ENCODE measurements around the gene EXOC2. TPM values are rescaled to one million over a fixed set of nuclear protein-coding genes. Genes with fewer than 3 reads are reported as not detected.

Gene EXOC2
- total and polyA plus RNA-seq, 2 of the 13 experiments (the other 11 are each of a cell fraction or from before 2014, with no cell fraction given) = 12.6 to 22.9 TPM

DNA sequence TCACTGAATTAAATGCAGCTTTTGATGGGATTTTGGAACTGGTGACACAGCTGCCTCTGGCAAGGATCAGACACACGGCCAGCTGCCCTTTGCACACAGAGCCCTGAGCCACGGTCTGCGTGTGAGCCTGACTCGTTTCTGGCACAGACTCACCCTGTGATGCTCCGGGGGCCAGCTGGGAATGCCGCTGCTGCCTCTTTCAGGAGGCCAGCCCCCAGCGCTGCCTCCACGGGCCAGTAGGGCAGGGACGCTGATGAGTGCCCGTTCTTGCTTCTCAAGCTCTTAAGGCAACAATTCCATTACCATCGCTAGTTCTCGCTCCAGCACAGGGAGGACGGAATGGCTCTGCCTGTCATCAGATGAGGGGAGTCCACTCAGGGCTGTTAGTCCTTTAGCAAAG, 239.8 kb downstream of the EXOC2 start:
- Histone ChIP-seq H3K79me2 (ENCODE audit: insufficient read depth, low read length) (no peaks in the 10 kb centered on the region), H3K4me1 (ENCODE audit: insufficient read depth, low read length) (no peaks in the 10 kb centered on the region), H3K36me3 (replicated peaks in 1 of 2; ENCODE audit: control insufficient read depth in 1 of 2, insufficient read depth in 2 of 2, low read length in 2 of 2) (no peaks in the 10 kb centered on the region), H3K27me3 (ENCODE audit: control insufficient read depth in 1 of 2, insufficient read depth in 2 of 2, low read length in 2 of 2) (peaks cover 5 to 55% of the 10 kb centered on the region in 2 experiments; a peak in 4 of 5 replicates), H3K4me2 (ENCODE audit: low read depth, low read length) (no peak overlapping the region), H3K4me3 (replicated peaks in 1 of 3; ENCODE audit: insufficient read depth in 1 of 3, low read depth in 2 of 3, low read length in 3 of 3) (no peak overlapping the region), H3K9ac (ENCODE audit: insufficient read depth, low read depth, low read length) (no peak overlapping the region), H4K20me1 (ENCODE audit: insufficient read depth, low read length) (no peaks in the 10 kb centered on the region; the same call in 1 of the 2 replicates), H3K27ac (ENCODE audit: extremely low read length, insufficient read depth, low read length) (no peak overlapping the region), H3K9me3 (ENCODE audit: low read length) (no peaks in the 10 kb centered on the region), H2AFZ (ENCODE audit: low read length) (no peak overlapping the region)
- WGBS (ENCODE audit: low lambda C conversion rate) = 28% methylated on average over 11 of the region's 13 CpGs
- no TSS peak for BruUV-seq (replicated peaks)
- no peak for TF ChIP-seq IRF9 (CRISPR knock-in tag; IDR thresholded peaks at IDR 0.05; ENCODE audit: borderline replicate concordance)
- no peak for TF ChIP-seq NCOR1 (IDR thresholded peaks at IDR 0.05; ENCODE audit: borderline replicate concordance, low read length)
- TF ChIP-seq NR2F1 (CRISPR knock-in tag; IDR thresholded peaks at IDR 0.05) = no peak
- TF ChIP-seq ZNF225 (CRISPR knock-in tag; IDR thresholded peaks at IDR 0.05) = no peak
- no peak for TF ChIP-seq ZBTB1 (CRISPR knock-in tag; IDR thresholded peaks at IDR 0.05; ENCODE audit: borderline replicate concordance)
- TF ChIP-seq EZH2 (conservative IDR thresholded peaks at IDR 0.05; ENCODE audit: low read depth, low read length) = 0 out of 2 replicates have a peak, but pooled peaks have one; percentile 52
- TF ChIP-seq TBX3 (IDR thresholded peaks at IDR 0.05; ENCODE audit: borderline replicate concordance) = no peak
- TF ChIP-seq JUNB (CRISPR knock-in tag; IDR thresholded peaks at IDR 0.05; ENCODE audit: borderline replicate concordance) = no peak
- CTCF ChIA-PET (ENCODE audit: low intra/inter-chr PET ratio, low total read pairs) = no interaction called here
- ATAC-seq (no peak; the same call in 1 of the 3 replicates), FAIRE-seq (no peak), DNase-seq (ENCODE audit: low spot score) (no peak)
- POLR2A ChIA-PET = no interaction called here
- in situ Hi-C loops (cut with HindIII; ENCODE audit: extremely low pct_ligation_motif_present, low pct_unique_long_range_greater_than_20kb) (no loop called here), intact Hi-C loops (cut with micrococcal nuclease; ENCODE audit: unreplicated experiment) (no loop called here)

Data from HepG2 (cell line).